Kidney (tissue), 14 donors: Measurements from ENCODE around the gene TMC2. TPM values are rescaled to one million over a fixed set of nuclear protein-coding genes. Genes with fewer than 3 reads are reported as not detected.

Source experiments
- DNase-seq, 5 donors: peaks; one replicate each; pipeline ENCODE4 v3.0.0-alpha.2; 2013 to 2020
- FAIRE-seq: peaks from 2 replicates; lab custom pipeline; 2012; peaks lifted over from hg19 to GRCh38; lab: Jason Lieb, UNC
- H3K27ac ChIP-seq, 2 donors: one replicate each; pipeline ENCODE4 v1.7.0; 2013; ENCODE audit warnings: low read depth in 2 of 2, low read length in 2 of 2, inconsistent platforms in 1 of 2
- H3K27me3 ChIP-seq: one replicate; pipeline ENCODE4 v1.7.1; 2013; ENCODE audit warnings: low read length, inconsistent platforms; ENCODE audit not compliant: control insufficient read depth, insufficient read depth
- H3K36me3 ChIP-seq, 3 donors: one replicate each; pipeline versions ENCODE4 v1.7.0 to v1.7.1; 2013; ENCODE audit warnings: low read length in 3 of 3, control low read depth in 1 of 3, inconsistent platforms in 1 of 3; ENCODE audit not compliant: insufficient read depth in 3 of 3, control insufficient read depth in 2 of 3
- H3K4me1 ChIP-seq, 3 donors: one replicate each; pipeline versions ENCODE4 v1.7.0 to v1.7.1; 2013; ENCODE audit warnings: low read length in 3 of 3, inconsistent platforms in 1 of 3, low read depth in 1 of 3; ENCODE audit not compliant: control insufficient read depth in 2 of 3, insufficient read depth in 2 of 3
- H3K4me3 ChIP-seq, 3 donors: one replicate each; pipeline versions ENCODE4 v1.7.0 to v1.8.1; 2013; ENCODE audit warnings: low read length in 3 of 3, control low read depth in 1 of 3, inconsistent platforms in 1 of 3
- H3K9ac ChIP-seq, 3 donors: one replicate each; pipeline versions ENCODE4 v1.7.0 to v1.7.1; 2013; ENCODE audit warnings: low read length in 3 of 3, control low read depth in 1 of 3, inconsistent platforms in 1 of 3
- H3K9me3 ChIP-seq, 3 donors: one replicate each; pipeline versions ENCODE4 v1.7.0 to v1.7.1; 2013; ENCODE audit warnings: low read length in 3 of 3, control low read depth in 1 of 3, inconsistent platforms in 1 of 3; ENCODE audit not compliant: control insufficient read depth in 2 of 3, insufficient read depth in 1 of 3
- intact Hi-C: fragments of 100-400 bp; cut with DNase I; formaldehyde crosslinking; loops from one replicate; pipeline ENCODE4 v1.11.1; 2022
- polyA plus RNA-seq: library from polyadenylated mRNA; stranded (reverse); fragments of 350-450 nt; fragmentation: Illumina TruSeq; extraction: RNeasy Lipid Tissue Mini Kit (QIAGEN cat#74804); gene quantifications from one replicate; pipeline ENCODE4 v1.2.3, GENCODE V29; 2014; ENCODE audit warnings: low read depth, low replicate concordance; ENCODE audit not compliant: insufficient read depth
- total RNA-seq: library from RNA; stranded (reverse); fragmentation: NEBNext Ultra II Directional; extraction: Animal tissue kit (Norgen Biotek cat#: 25700); gene quantifications from one replicate; pipeline ENCODE4 v1.2.1, GENCODE V29; 2021
- TF ChIP-seq, protein P1 (sequence below): IDR thresholded peaks from 3 replicates; pipeline ENCODE4 v1.5.1; 2012; ENCODE audit warnings: mild to moderate bottlenecking, moderate library complexity, borderline replicate concordance; ENCODE audit not compliant: insufficient read depth; ENCODE audit errors: extremely low read depth
- donor health status: control.
- donor health status: control.
- donor health status: control.
- donor health status: control.
- donor health status: control.
- donor health status: DM: yes; HTN: yes; CAD: no.
- donor health status: Normal renal cell carcinoma (clear cell type).

The TMC2 gene
- total and polyA plus RNA-seq, 2 donors from 2014 or later = not detected

DNA sequence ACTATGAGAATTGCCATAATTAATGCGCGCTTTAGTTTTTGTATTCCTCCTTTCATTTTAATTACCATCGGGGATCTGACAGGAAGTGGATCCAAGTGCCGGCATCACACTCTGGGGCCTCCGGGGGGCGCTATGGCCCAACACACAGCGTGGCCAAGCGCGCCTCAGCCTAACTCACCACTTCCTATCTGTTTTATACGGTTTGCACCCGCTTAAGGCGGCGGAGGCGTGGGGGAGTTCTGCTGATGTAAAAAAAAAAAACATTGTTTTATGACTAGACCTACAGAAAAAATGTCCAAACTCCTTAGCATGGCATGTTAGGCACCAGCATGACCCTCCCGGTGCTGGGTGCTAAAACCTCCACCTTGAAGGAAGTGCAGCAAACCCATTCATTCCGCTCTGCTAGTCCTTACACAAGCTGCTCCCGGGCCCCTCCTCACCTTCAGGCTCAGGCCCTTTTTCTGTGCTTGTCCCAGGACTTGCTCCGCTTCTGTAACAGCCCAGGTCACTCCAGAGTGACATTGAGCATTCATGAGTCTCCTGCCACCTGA lies 151.7 kb downstream of the TMC2 start:
- Histone ChIP-seq H3K27ac (no peak overlapping the region), H3K4me1 (peaks cover 0 to 4% (median 0%) of the 10 kb centered on the region in 3 donors), H3K9ac (no peak overlapping the region), H3K27me3 (no peaks in the 10 kb centered on the region), H3K4me3 (no peak overlapping the region), H3K36me3 (no peaks in the 10 kb centered on the region), H3K9me3 (no peaks in the 10 kb centered on the region)
- intact Hi-C loops = no loop called here
- DNase-seq (peak; percentile 63 to 82 (median 74)), FAIRE-seq (no peak)
- TF ChIP-seq, protein P1, sequence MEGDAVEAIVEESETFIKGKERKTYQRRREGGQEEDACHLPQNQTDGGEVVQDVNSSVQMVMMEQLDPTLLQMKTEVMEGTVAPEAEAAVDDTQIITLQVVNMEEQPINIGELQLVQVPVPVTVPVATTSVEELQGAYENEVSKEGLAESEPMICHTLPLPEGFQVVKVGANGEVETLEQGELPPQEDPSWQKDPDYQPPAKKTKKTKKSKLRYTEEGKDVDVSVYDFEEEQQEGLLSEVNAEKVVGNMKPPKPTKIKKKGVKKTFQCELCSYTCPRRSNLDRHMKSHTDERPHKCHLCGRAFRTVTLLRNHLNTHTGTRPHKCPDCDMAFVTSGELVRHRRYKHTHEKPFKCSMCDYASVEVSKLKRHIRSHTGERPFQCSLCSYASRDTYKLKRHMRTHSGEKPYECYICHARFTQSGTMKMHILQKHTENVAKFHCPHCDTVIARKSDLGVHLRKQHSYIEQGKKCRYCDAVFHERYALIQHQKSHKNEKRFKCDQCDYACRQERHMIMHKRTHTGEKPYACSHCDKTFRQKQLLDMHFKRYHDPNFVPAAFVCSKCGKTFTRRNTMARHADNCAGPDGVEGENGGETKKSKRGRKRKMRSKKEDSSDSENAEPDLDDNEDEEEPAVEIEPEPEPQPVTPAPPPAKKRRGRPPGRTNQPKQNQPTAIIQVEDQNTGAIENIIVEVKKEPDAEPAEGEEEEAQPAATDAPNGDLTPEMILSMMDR = peak; percentile 38

DNA sequence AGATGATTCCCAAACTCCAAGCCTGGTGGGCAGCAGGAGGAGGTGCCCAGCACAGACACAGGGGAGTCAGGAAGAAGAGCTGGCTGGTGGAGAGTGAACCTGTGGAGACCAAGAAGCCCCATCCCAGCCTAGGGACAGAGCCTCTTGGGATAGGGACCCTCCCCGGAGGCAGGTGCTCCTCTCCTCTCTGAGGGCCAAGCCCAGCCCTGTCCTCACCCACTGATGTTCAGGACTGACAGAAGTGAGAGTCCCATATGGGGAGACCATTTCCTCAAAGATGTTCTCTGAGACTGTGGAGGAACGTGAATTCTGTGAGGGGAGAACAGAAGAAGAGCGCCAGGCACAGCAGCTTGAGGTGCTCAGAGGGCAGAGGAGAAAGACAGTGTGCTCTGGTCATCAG lies 153.8 kb downstream of the TMC2 start:
- Histone ChIP-seq H3K36me3 (no peaks in the 10 kb centered on the region), H3K9me3 (no peaks in the 10 kb centered on the region), H3K9ac (no peak overlapping the region), H3K27ac (no peak overlapping the region), H3K4me1 (peaks cover 0 to 4% (median 0%) of the 10 kb centered on the region in 3 donors), H3K27me3 (peaks cover 5% of the 10 kb centered on the region), H3K4me3 (no peak overlapping the region)
- intact Hi-C loops = no loop called here
- TF ChIP-seq, protein P1 = no peak
- FAIRE-seq = no peak
- no peak for DNase-seq

DNA sequence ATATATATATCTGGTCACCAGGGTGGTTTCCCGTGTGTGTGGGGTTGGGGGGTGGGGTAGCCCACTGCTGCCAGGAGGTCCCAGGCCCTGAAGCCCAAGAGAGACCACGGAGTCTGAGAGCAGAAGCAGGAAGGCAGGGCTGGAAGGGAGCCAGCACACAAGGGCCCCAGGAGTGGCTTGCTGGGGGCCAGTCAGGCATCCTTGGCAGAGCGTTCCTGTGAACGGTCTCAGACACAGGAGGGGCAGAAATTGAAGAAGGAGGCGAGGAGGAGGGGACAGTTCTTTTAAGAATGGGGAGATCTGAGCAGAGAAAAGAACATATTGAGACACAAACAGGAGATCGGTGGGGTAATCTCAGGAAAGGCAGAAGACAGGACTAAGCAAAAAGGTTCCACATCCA lies 154.3 kb downstream of the TMC2 start:
- intact Hi-C loops = no loop called here
- Histone ChIP-seq H3K4me3 (no peak overlapping the region), H3K36me3 (no peaks in the 10 kb centered on the region), H3K27me3 (peaks cover 8% of the 10 kb centered on the region), H3K9ac (no peak overlapping the region), H3K4me1 (peaks cover 0 to 4% (median 0%) of the 10 kb centered on the region in 3 donors), H3K27ac (no peak overlapping the region), H3K9me3 (no peaks in the 10 kb centered on the region)
- FAIRE-seq (no peak), DNase-seq (peak in 2 of 5 donors; percentile 40 to 73)
- TF ChIP-seq, protein P1 = no peak

DNA sequence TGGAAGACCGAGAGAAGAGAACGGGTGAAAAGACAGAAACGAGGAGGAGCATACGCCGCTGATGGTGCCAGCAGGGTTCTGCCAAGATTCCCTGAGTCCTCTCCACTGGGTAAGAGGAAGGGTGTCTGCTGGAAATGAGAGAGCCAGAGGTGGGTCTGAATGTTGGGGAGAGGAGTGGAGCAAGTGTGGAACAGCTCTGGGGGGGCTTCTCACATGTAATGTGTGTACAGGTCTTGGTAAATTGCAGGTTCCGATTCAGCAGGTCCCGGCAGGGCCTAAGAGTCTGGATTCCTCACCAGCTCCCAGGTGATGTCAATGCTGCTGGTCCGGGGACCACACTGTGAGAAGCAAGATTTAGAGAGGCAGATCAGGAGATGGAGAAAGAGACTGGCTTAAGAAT lies 154.8 kb downstream of the TMC2 start:
- intact Hi-C loops = no loop called here
- H3K27me3 ChIP-seq = peaks cover 8% of the 10 kb centered on the region
- TF ChIP-seq, protein P1 = no peak
- no peaks in the 10 kb centered on the region for H3K9me3 ChIP-seq
- no peak overlapping the region for H3K9ac ChIP-seq
- no peaks in the 10 kb centered on the region for H3K36me3 ChIP-seq
- H3K27ac ChIP-seq = no peak overlapping the region
- H3K4me3 ChIP-seq = no peak overlapping the region
- FAIRE-seq (no peak), DNase-seq (peak in 1 of 5 donors; percentile 21)
- H3K4me1 ChIP-seq = peaks cover 0 to 4% (median 0%) of the 10 kb centered on the region in 3 donors
